NCI-H146 (cell line): Measurements from ENCODE around the gene ATAT1.
"Not testable (repeated sequence)": the region's sequence is repeated elsewhere in the genome, so short reads cannot be mapped to it uniquely, and the experiment has no call there.

Experiments
- DNase-seq: peaks from one replicate; lab custom pipeline; 2025; lab: John Stamatoyannopoulos, UW

Gene ATAT1

GRCh38 chr6:30651143-30651542 is 24.5 kb downstream of the ATAT1 start:
- DNase-seq: no peak

- no peak for DNase-seq
Measured at GRCh38 chr6:30654798-30655742, 28.4 kb downstream of the ATAT1 start.

- DNase-seq: no peak
Measured at GRCh38 chr6:30655743-30656094, 29.0 kb downstream of the ATAT1 start.

- DNase-seq: no peak
Measured at GRCh38 chr6:30656513-30656912, 29.8 kb downstream of the ATAT1 start.

GRCh38 chr6:30657454-30657853 is 30.8 kb downstream of the ATAT1 start:
- DNase-seq: no peak

- DNase-seq: not testable (repeated sequence)
Measured at GRCh38 chr6:30657922-30658321, 31.2 kb downstream of the ATAT1 start.

GRCh38 chr6:30664994-30665767 is 38.5 kb downstream of the ATAT1 start:
- no peak for DNase-seq

GRCh38 chr6:30666300-30666699 is 39.6 kb downstream of the ATAT1 start:
- DNase-seq: not testable (repeated sequence)

GRCh38 chr6:30670760-30671527 is 44.3 kb downstream of the ATAT1 start:
- DNase-seq: no peak

- DNase-seq: peak; percentile 94
Measured at GRCh38 chr6:30672445-30673253, 46.0 kb downstream of the ATAT1 start, which contains the start of gene DHX16. Gene DHX16 (minus strand): TSS chr6:30673006. CDS start chr6:30672841, 165 bp downstream.

GRCh38 chr6:30676660-30677285 is 50.1 kb downstream of the ATAT1 start:
- DNase-seq: no peak

GRCh38 chr6:30678964-30679726 is 52.5 kb downstream of the ATAT1 start:
- peak; percentile 66 for DNase-seq

GRCh38 chr6:30679765-30680535 is 53.3 kb downstream of the ATAT1 start:
- no peak for DNase-seq

GRCh38 chr6:30681766-30682142 is 55.1 kb downstream of the ATAT1 start:
- DNase-seq: no peak

- DNase-seq: no peak
Measured at GRCh38 chr6:30682143-30683117, 55.8 kb downstream of the ATAT1 start.

- no peak for DNase-seq
Measured at GRCh38 chr6:30683183-30683979, 56.7 kb downstream of the ATAT1 start.

GRCh38 chr6:30683980-30684338 is 57.3 kb downstream of the ATAT1 start:
- no peak for DNase-seq
